CD4-positive, alpha-beta memory T cell (primary cell): ENCODE results near the gene TPST2. TPM values are rescaled to one million over a fixed set of nuclear protein-coding genes. Genes with fewer than 3 reads are reported as not detected.
A peak's percentile ranks its signal among the peaks of the same experiment; 100 is the strongest.

Experiments used
- CTCF ChIA-PET: fragments of 350-600 bp; sonication (Branson Sonifier 250); formaldehyde crosslinking; loops from one replicate; lab custom pipeline; 2021; ENCODE audit warnings: inconsistent platforms; ENCODE audit not compliant: partially characterized antibody; lab: Charles Lee
- POLR2A ChIA-PET: fragments of 350-600 bp; sonication (Branson Sonifier 250); formaldehyde crosslinking; loops from one replicate; lab custom pipeline; 2021; ENCODE audit not compliant: partially characterized antibody; lab: Charles Lee
- DNase-seq, 5 donors: peaks; one replicate each; pipeline versions ENCODE4 v3.0.0 to v3.0.0-alpha.2; 2020 to 2022; ENCODE audit warnings: mixed read lengths in 1 of 5
- H3K27ac ChIP-seq: one replicate; pipeline ENCODE4 v1.7.0; 2013; ENCODE audit warnings: low read depth, low read length
- H3K27me3 ChIP-seq: 2 replicates; pipeline ENCODE4 v1.7.0; 2013; ENCODE audit warnings: mild to moderate bottlenecking, low read length, moderate library complexity; ENCODE audit not compliant: insufficient read depth
- H3K36me3 ChIP-seq: 2 replicates; pipeline ENCODE4 v1.7.0; 2013; ENCODE audit warnings: mild to moderate bottlenecking, low read length, moderate library complexity; ENCODE audit not compliant: insufficient read depth
- H3K4me1 ChIP-seq: 2 replicates; pipeline ENCODE4 v1.7.0; 2013; ENCODE audit warnings: mild to moderate bottlenecking, low read length, moderate library complexity; ENCODE audit not compliant: insufficient read depth
- H3K4me3 ChIP-seq, 2 donors: one replicate each; pipeline ENCODE4 v1.7.0; 2013; ENCODE audit warnings: low read length in 2 of 2, mild to moderate bottlenecking in 1 of 2
- H3K9me3 ChIP-seq, 2 donors: one replicate each; pipeline ENCODE4 v1.7.0; 2013; ENCODE audit warnings: low read length in 2 of 2, control low read depth in 1 of 2; ENCODE audit not compliant: control insufficient read depth in 1 of 2
- H3K27ac Mint-ChIP-seq, 7 donors: one replicate each; pipeline ENCODE4 v1.8.0; 2020 to 2021; ENCODE audit warnings: mixed read lengths in 7 of 7, mild to moderate bottlenecking in 6 of 7, inconsistent platforms in 3 of 7, moderate library complexity in 3 of 7
- H3K27me3 Mint-ChIP-seq, 2 donors: one replicate each; pipeline ENCODE4 v1.8.0; 2020 to 2021; ENCODE audit warnings: mixed read lengths in 2 of 2
- H3K36me3 Mint-ChIP-seq, 2 donors: one replicate each; pipeline ENCODE4 v1.8.0; 2020 to 2021; ENCODE audit warnings: mixed read lengths in 2 of 2, inconsistent platforms in 1 of 2, mild to moderate bottlenecking in 1 of 2
- H3K4me1 Mint-ChIP-seq, 4 donors: one replicate each; pipeline ENCODE4 v1.8.0; 2020 to 2021; ENCODE audit warnings: mixed read lengths in 4 of 4, mild to moderate bottlenecking in 1 of 4
- H3K4me3 Mint-ChIP-seq, 8 donors: one replicate each; pipeline ENCODE4 v1.8.0; 2020 to 2021; ENCODE audit warnings: mixed read lengths in 8 of 8, mild to moderate bottlenecking in 7 of 8, moderate library complexity in 6 of 8, inconsistent platforms in 3 of 8
- H3K9me3 Mint-ChIP-seq, 8 donors: one replicate each; pipeline ENCODE4 v1.8.0; 2020 to 2021; ENCODE audit warnings: mixed read lengths in 8 of 8, mild to moderate bottlenecking in 5 of 8, inconsistent platforms in 3 of 8, moderate library complexity in 1 of 8
- intact Hi-C: fragments of 100-400 bp; cut with micrococcal nuclease; formaldehyde crosslinking; loops from one replicate; pipeline ENCODE4 v1.15.1; 2023
- polyA plus RNA-seq, 2 donors: library from polyadenylated mRNA; unstranded; fragments of 300-500 nt; fragmentation: Illumina TruSeq; gene quantifications; one replicate each; pipeline ENCODE4 v1.2.3, GENCODE V29; 2021
- total RNA-seq, 2 experiments: library from RNA; stranded (reverse); gene quantifications; one replicate each; pipeline ENCODE4 v1.2.3, GENCODE V29; 2021

Gene TPST2
- total and polyA plus RNA-seq, 4 experiments from 2014 or later: 23.9 to 47.8 (median 37.2) TPM

DNA sequence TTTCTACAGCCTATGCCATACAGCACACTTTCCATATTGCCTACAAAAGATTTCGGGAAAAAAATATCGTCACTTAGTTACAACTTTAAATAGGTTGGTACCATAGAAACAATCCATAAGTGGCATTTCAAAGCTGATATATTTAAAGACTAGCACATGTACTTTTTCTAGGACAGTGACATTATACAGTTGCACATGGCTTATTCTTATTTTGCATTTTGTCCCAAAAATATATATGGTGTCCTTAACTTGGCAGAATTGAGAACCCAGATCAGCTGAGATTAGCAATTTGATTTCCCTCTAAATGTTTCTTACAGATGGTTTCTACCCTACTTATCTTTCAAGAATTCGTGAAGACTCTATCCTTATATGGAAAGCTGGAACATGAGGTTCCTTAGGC is 74.0 kb downstream of the TPST2 start:
- intact Hi-C loops: no loop called here
- no peaks in the 10 kb centered on the region for H3K9me3 ChIP-seq
- no peak overlapping the region for H3K4me3 ChIP-seq
- Mint-ChIP-seq H3K4me3 (no peak overlapping the region), H3K27ac (peak overlapping the region in 2 of 7 donors; percentile 38 to 51), H3K27me3 (no peaks in the 10 kb centered on the region), H3K9me3 (no peaks in the 10 kb centered on the region), H3K4me1 (peaks cover 18 to 28% (median 27%) of the 10 kb centered on the region in 4 donors), H3K36me3 (peaks cover 0 to 12% of the 10 kb centered on the region in 2 donors)
- CTCF ChIA-PET: no interaction called here
- H3K27me3 ChIP-seq: no peaks in the 10 kb centered on the region
- H3K4me1 ChIP-seq: peaks cover 17% of the 10 kb centered on the region
- no peak overlapping the region for H3K27ac ChIP-seq
- DNase-seq: no peak
- no peaks in the 10 kb centered on the region for H3K36me3 ChIP-seq
- POLR2A ChIA-PET: interaction anchor here (0.6 to 5.5 kb wide), 2 partner anchors 15 to 32 kb away, joined by 3 to 68 read pairs; partner anchors contain the start of genes HPS4 and SRRD

DNA sequence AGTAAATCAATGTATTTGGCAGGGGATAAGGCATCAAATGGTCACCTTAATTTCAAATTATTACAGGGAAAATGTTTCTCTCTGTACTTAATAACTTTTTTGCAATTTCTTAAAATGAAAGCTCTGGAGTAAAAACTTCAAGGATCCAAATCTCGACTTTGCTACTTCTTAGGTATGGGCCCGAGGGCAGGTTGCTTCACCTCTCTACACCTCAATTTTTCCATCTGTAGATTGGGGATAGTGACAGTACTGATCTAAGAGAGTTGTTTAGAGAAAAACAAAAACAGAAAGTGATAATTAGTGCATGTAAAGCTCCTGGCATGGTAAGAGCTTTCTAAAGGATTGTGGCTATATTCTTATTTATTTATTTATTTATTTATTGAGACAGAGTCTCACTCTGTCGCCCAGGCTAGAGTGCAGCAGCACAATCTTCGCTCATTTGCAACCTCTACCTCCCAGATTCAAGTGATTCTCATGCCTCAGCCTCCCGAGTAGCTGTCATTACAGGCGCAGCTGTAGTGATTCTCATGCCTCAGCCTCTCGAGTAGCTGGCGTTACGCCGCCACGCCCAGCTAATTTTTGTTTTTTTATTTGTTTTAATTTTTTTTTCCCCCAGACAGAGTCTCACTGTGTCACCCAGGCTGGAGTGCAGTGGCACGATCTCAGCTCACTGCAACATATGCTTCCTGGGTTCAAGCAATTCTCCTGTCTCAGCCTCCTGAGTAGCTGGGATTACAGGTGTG is 75.3 kb downstream of the TPST2 start:
- H3K36me3 Mint-ChIP-seq: peaks cover 5 to 24% of the 10 kb centered on the region in 2 donors
- peaks cover 21 to 39% (median 35%) of the 10 kb centered on the region in 4 donors for H3K4me1 Mint-ChIP-seq
- no peak overlapping the region for H3K4me3 ChIP-seq
- peak overlapping the region in 2 of 8 donors; percentile 35 to 50 for H3K4me3 Mint-ChIP-seq
- H3K27ac ChIP-seq: no peak overlapping the region
- DNase-seq: no peak
- H3K9me3 ChIP-seq: no peaks in the 10 kb centered on the region
- H3K27me3 ChIP-seq: no peaks in the 10 kb centered on the region
- no peaks in the 10 kb centered on the region for H3K9me3 Mint-ChIP-seq
- peaks cover 6% of the 10 kb centered on the region for H3K36me3 ChIP-seq
- H3K4me1 ChIP-seq: peaks cover 21% of the 10 kb centered on the region
- POLR2A ChIA-PET: interaction anchor here (5.5 kb wide), 1 partner anchor 31 kb away, joined by 68 read pairs; the partner anchor contains the start of genes HPS4 and SRRD
- CTCF ChIA-PET: interaction anchor here (0.7 kb wide), 1 partner anchor 19 kb away, joined by 3 read pairs; no protein-coding TSS in a partner anchor
- H3K27ac Mint-ChIP-seq: peak overlapping the region in 1 of 7 donors; percentile 34
- no peaks in the 10 kb centered on the region for H3K27me3 Mint-ChIP-seq
- intact Hi-C loops: loop anchor here (5.0 kb wide), 1 partner anchor 78 kb away; the partner anchor contains the start of gene TPST2

DNA sequence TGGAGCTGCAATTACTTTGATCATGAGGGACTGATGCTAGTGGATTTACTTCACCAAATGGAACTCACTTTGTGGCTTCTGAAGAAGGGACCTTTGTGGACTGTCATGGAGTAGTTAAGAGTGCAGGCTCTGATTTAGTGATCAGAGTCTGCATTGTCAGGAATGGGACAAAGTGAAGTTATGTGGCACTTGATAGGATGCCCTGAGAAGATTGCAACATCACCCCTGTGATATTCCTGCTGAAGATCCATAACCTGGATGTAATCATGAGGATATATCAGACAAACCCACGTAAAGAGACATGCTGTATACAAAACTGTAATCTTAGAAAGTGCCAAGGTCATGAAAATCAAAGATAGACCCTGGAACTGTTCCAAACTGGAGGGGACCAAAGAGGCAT is 76.1 kb downstream of the TPST2 start:
- intact Hi-C loops: loop anchor here (5.0 kb wide), 1 partner anchor 78 kb away; the partner anchor contains the start of gene TPST2
- DNase-seq: no peak
- POLR2A ChIA-PET: interaction anchor here (0.5 to 5.5 kb wide), 5 partner anchors 30 to 1207 kb away, joined by 3 to 68 read pairs (median 4); partner anchors contain the start of genes HPS4 and SRRD
- peaks cover 10 to 31% of the 10 kb centered on the region in 2 donors for H3K36me3 Mint-ChIP-seq
- H3K4me3 Mint-ChIP-seq: peak overlapping the region in 6 of 8 donors; percentile 43 to 100 (median 99)
- no peaks in the 10 kb centered on the region for H3K27me3 Mint-ChIP-seq
- Histone ChIP-seq H3K36me3 (peaks cover 14% of the 10 kb centered on the region), H3K9me3 (no peaks in the 10 kb centered on the region), H3K27ac (no peak overlapping the region), H3K27me3 (no peaks in the 10 kb centered on the region), H3K4me1 (peaks cover 21% of the 10 kb centered on the region), H3K4me3 (no peak overlapping the region)
- peaks cover 26 to 46% (median 39%) of the 10 kb centered on the region in 4 donors for H3K4me1 Mint-ChIP-seq
- H3K27ac Mint-ChIP-seq: peak overlapping the region in 3 of 7 donors; percentile 6 to 100 (median 95)
- H3K9me3 Mint-ChIP-seq: no peaks in the 10 kb centered on the region
- CTCF ChIA-PET: interaction anchor here (1.5 kb wide), 1 partner anchor 130 kb away, joined by 4 read pairs; no protein-coding TSS in a partner anchor

DNA sequence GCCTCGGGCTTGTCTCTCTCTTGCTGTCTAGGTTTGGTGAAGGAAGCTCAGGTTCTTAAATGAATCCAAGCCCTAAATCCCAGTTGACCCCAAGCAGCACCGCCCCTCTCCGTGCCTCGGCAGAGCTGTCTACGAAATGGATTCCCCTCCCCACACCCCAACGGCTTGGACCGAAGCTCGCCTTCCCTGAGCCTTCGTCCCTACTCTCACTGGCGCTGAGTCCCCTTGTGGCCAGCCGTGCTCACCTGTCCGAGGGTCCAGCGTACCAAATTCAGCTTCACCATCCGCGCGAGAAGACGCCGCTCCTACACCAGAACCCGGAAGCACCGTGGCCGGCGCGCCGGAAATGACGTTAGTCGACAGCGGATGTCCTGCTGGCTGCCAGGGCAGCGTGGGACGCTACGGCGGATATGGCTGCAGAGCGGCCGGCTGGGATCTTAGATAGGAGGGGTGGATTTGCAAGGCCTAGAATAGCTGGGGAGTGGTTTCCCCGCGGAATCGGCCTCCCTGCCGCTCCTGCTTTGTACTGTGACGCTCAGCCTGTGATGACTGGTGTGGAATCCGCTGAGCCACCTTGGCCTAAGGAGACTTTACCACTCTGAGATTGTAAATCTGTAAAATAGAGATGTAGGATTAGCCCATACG is 77.7 kb downstream of the TPST2 start, which contains the start of gene TFIP11:
Gene TFIP11, minus strand, starts transcription at position 325 of the 645 bp plus-strand sequence. CDS start 2,201 bp downstream, outside the sequence.
- no peaks in the 10 kb centered on the region for H3K27me3 Mint-ChIP-seq
- ChIA-PET POLR2A (interaction anchor here (0.9 to 5.5 kb wide), 13 partner anchors 8 to 162 kb away, joined by 3 to 68 read pairs (median 5); partner anchors contain the start of genes HPS4, SRRD and TPST2), CTCF (interaction anchor here (0.6 to 2.0 kb wide), 6 partner anchors 9 to 131 kb away, joined by 3 to 11 read pairs (median 4); partner anchors contain the start of genes HPS4 and SRRD)
- peak within 1 kb of the TSS; percentile 95 to 100 (median 100) for H3K27ac Mint-ChIP-seq
- peaks cover 11 to 41% of the 10 kb centered on the region in 2 donors for H3K36me3 Mint-ChIP-seq
- peak; percentile 83 to 90 (median 84) for DNase-seq
- peak within 1 kb of the TSS; percentile 94 for H3K27ac ChIP-seq
- H3K4me3 Mint-ChIP-seq: peak within 1 kb of the TSS; percentile 99 to 100 (median 99)
- peaks cover 21% of the 10 kb centered on the region for H3K4me1 ChIP-seq
- no peaks in the 10 kb centered on the region for H3K9me3 Mint-ChIP-seq
- no peaks in the 10 kb centered on the region for H3K9me3 ChIP-seq
- peak within 1 kb of the TSS; percentile 83 to 90 for H3K4me3 ChIP-seq
- H3K4me1 Mint-ChIP-seq: peaks cover 26 to 46% (median 40%) of the 10 kb centered on the region in 4 donors
- intact Hi-C loops: loop anchor here (1.0 to 5.0 kb wide), 3 partner anchors 29 to 160 kb away; partner anchors contain the start of genes HPS4, SRRD and TPST2
- H3K36me3 ChIP-seq: peaks cover 24% of the 10 kb centered on the region
- H3K27me3 ChIP-seq: no peaks in the 10 kb centered on the region

DNA sequence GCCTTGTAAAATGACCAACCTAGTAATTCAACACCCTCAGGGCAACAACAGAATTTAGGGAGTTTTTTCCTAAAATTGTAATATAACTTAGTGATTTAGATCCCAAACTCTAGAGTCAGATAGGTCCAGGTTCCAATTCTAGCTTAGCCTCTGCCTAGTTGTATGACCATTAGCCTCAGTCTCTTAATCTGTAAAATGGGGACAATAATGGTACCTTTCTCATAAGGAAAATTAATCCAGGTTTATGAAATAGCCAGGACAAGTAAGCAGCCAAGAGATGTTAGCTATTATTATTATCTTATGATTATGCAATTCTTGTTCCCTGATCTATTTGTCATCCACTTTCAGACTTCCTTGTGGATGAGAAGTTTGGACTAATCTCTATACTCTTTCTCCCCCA is 81.8 kb downstream of the TPST2 start:
- no peaks in the 10 kb centered on the region for H3K9me3 ChIP-seq
- no peak overlapping the region for H3K27ac Mint-ChIP-seq
- H3K4me1 Mint-ChIP-seq: peaks cover 30 to 53% (median 44%) of the 10 kb centered on the region in 4 donors
- peaks cover 40 to 73% of the 10 kb centered on the region in 2 donors for H3K36me3 Mint-ChIP-seq
- H3K4me3 ChIP-seq: no peak overlapping the region
- H3K9me3 Mint-ChIP-seq: peaks cover 0 to 2% (median 0%) of the 10 kb centered on the region in 8 donors
- H3K36me3 ChIP-seq: peaks cover 60% of the 10 kb centered on the region
- H3K4me1 ChIP-seq: peaks cover 32% of the 10 kb centered on the region
- no peak overlapping the region for H3K27ac ChIP-seq
- intact Hi-C loops: no loop called here
- no peak for DNase-seq
- ChIA-PET CTCF (no interaction called here), POLR2A (no interaction called here)
- no peaks in the 10 kb centered on the region for H3K27me3 ChIP-seq
- H3K27me3 Mint-ChIP-seq: no peaks in the 10 kb centered on the region
- no peak overlapping the region for H3K4me3 Mint-ChIP-seq

DNA sequence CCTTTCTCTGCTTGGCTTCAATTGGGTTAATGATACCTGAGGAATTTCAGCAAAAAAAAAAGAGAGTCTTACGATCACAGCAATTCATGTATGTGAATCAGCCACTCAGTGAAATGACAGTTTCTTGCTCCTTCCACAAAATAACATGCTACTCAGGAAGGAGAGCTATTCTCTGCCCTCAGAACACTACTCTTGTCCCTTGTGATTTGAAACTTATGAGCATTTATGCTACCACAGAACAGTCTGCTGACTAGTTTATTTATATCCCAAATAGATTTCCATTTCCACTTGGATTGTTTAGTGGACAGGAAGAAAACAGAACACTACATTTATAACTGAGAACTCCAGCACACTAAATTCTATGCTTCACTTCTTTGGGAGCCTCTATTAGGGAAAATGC is 86.2 kb downstream of the TPST2 start:
- no peaks in the 10 kb centered on the region for H3K27me3 ChIP-seq
- intact Hi-C loops: loop anchor here (1.0 kb wide), 1 partner anchor 162 kb away; no protein-coding TSS in a partner anchor
- no peaks in the 10 kb centered on the region for H3K9me3 ChIP-seq
- Mint-ChIP-seq H3K4me1 (peaks cover 16 to 27% (median 23%) of the 10 kb centered on the region in 4 donors), H3K36me3 (peaks cover 52 to 76% of the 10 kb centered on the region in 2 donors), H3K27me3 (no peaks in the 10 kb centered on the region), H3K4me3 (peak overlapping the region in 2 of 8 donors; percentile 56 to 76), H3K9me3 (peaks cover 0 to 4% (median 0%) of the 10 kb centered on the region in 8 donors), H3K27ac (peak overlapping the region in 6 of 7 donors; percentile 42 to 93 (median 80))
- ChIA-PET POLR2A (interaction anchor here (1.0 to 7.8 kb wide), 9 partner anchors 8 to 170 kb away, joined by 3 to 40 read pairs (median 5); partner anchors contain the start of genes HPS4, SRRD and TFIP11), CTCF (interaction anchor here (0.8 to 4.4 kb wide), 16 partner anchors 9 to 169 kb away, joined by 3 to 32 read pairs (median 4); partner anchors contain the start of genes HPS4, MIAT, SRRD and TFIP11)
- H3K27ac ChIP-seq: no peak overlapping the region
- DNase-seq: no peak
- peaks cover 85% of the 10 kb centered on the region for H3K36me3 ChIP-seq
- peaks cover 22% of the 10 kb centered on the region for H3K4me1 ChIP-seq
- no peak overlapping the region for H3K4me3 ChIP-seq
